A673 (cell line): ENCODE results near the gene CDH20.

Experiments used
- CTCF ChIP-seq: fragments of 300-800, 200-600 bp; sonication (generic); conservative IDR thresholded peaks from 2 replicates; pipeline ENCODE4 v1.5.1; 2017; ENCODE audit warnings: low read depth, mild to moderate bottlenecking, antibody characterized with exemption, low read length, moderate library complexity, mixed read lengths
- EZH2 ChIP-seq: fragments of 200-600 bp; sonication (generic); IDR thresholded peaks from 2 replicates; pipeline ENCODE4 v1.6.1; 2017; ENCODE audit warnings: borderline replicate concordance, low read depth, mild to moderate bottlenecking, mixed read lengths, antibody characterized with exemption, low read length; ENCODE audit not compliant: poor library complexity, severe bottlenecking

- TF ChIP-seq CTCF, result no peak
- no peak for TF ChIP-seq EZH2
These were observed 24.3 kb upstream of the CDH20 start for GRCh38 chr18:61308795-61309393.
